GM23248 (cell line): ENCODE measurements around the gene DDX47. TPM values are rescaled to one million over a fixed set of nuclear protein-coding genes. Genes with fewer than 3 reads are reported as not detected.

Source experiments
- DNase-seq: peaks from one replicate; pipeline ENCODE4 v3.0.0-alpha.2; 2015
- H2AFZ ChIP-seq: fragments of 200-600 bp; sonication (generic); 2 replicates; pipeline ENCODE4 v1.6.1; 2016; ENCODE audit warnings: antibody characterized with exemption
- H3F3A ChIP-seq: fragments of 200-600 bp; sonication (generic); 2 replicates; pipeline ENCODE4 v1.6.1; 2016; ENCODE audit warnings: mild to moderate bottlenecking, antibody characterized with exemption, mixed run types; ENCODE audit not compliant: insufficient read depth
- H3K27ac ChIP-seq: fragments of 200-600 bp; sonication (generic); 2 replicates; pipeline ENCODE4 v1.5.1; 2016; ENCODE audit warnings: mild to moderate bottlenecking
- H3K27me3 ChIP-seq: fragments of 200-600 bp; sonication (generic); replicated peaks from 2 replicates; pipeline ENCODE4 v1.6.1; 2016; ENCODE audit warnings: mild to moderate bottlenecking; ENCODE audit not compliant: insufficient read depth
- H3K36me3 ChIP-seq: fragments of 200-600 bp; sonication (generic); 2 replicates; pipeline ENCODE4 v1.6.1; 2016; ENCODE audit warnings: low read depth, mild to moderate bottlenecking
- H3K4me1 ChIP-seq: fragments of 200-600 bp; sonication (generic); 2 replicates; pipeline ENCODE4 v1.6.1; 2016; ENCODE audit warnings: mild to moderate bottlenecking; ENCODE audit not compliant: insufficient read depth
- H3K4me2 ChIP-seq: fragments of 200-600 bp; sonication (generic); one replicate; pipeline ENCODE4 v1.6.1; 2016; ENCODE audit warnings: mild to moderate bottlenecking; ENCODE audit not compliant: unreplicated experiment
- H3K4me3 ChIP-seq: fragments of 200-600 bp; sonication (generic); 2 replicates; pipeline ENCODE4 v1.5.1; 2016; ENCODE audit warnings: mild to moderate bottlenecking
- H3K79me2 ChIP-seq: fragments of 200-600 bp; sonication (generic); 2 replicates; pipeline ENCODE4 v1.6.1; 2016; ENCODE audit warnings: mild to moderate bottlenecking; ENCODE audit not compliant: insufficient read depth
- H3K9ac ChIP-seq: fragments of 200-600 bp; sonication (generic); 2 replicates; pipeline ENCODE4 v1.6.1; 2016; ENCODE audit warnings: mild to moderate bottlenecking
- H3K9me2 ChIP-seq: fragments of 200-600 bp; sonication (generic); 2 replicates; pipeline ENCODE4 v1.6.1; 2016; ENCODE audit warnings: mixed run types, mild to moderate bottlenecking, moderate library complexity; ENCODE audit not compliant: insufficient read depth
- H3K9me3 ChIP-seq: fragments of 200-600 bp; sonication (generic); one replicate; pipeline ENCODE4 v1.6.1; 2017; ENCODE audit warnings: low read depth
- H4K20me1 ChIP-seq: fragments of 200-600 bp; sonication (generic); 2 replicates; pipeline ENCODE4 v1.6.0; 2016; ENCODE audit not compliant: insufficient read depth
- EZH2 ChIP-seq: fragments of 200-600 bp; sonication (generic); IDR thresholded peaks from 2 replicates; pipeline ENCODE4 v1.6.1; 2018; ENCODE audit warnings: antibody characterized with exemption, mild to moderate bottlenecking; ENCODE audit not compliant: insufficient read depth, poor library complexity, severe bottlenecking
- EZH2phosphoT487 ChIP-seq: fragments of 200-600 bp; sonication (generic); IDR thresholded peaks from 2 replicates; pipeline ENCODE4 v1.6.1; 2018; ENCODE audit warnings: antibody characterized with exemption, moderate library complexity, mild to moderate bottlenecking, low read depth; ENCODE audit not compliant: insufficient read depth
- WGBS, 2 experiments: methylation state at CpG; one replicate each; pipeline ENCODE4 v1.1.6; 2015 to 2017; ENCODE audit warnings: low lambda C conversion rate in 2 of 2, low coverage in 1 of 2; ENCODE audit errors: missing lambda C conversion rate in 2 of 2; 5-methylcytosine and 5-hydroxymethylcytosine counted together
- in situ Hi-C: fragments of 300-500 bp; cut with MboI; formaldehyde crosslinking; loops from 2 replicates; pipeline ENCODE4 v1.15.0; 2020
- polyA plus RNA-seq: library from polyadenylated mRNA; unstranded; fragments of >200 nt; fragmentation: Nextera tagmentation; extraction: Ambion mirVana; gene quantifications from 2 replicates; pipeline ENCODE4 v1.2.1, GENCODE V29; 2016
- total RNA-seq: library from RNA; depleted of rRNA; stranded (reverse); fragments of >200 nt; shearing (Covaris generic); gene quantifications from 2 replicates; pipeline ENCODE4 v1.2.3, GENCODE V29; 2014

DDX47 gene
- total and polyA plus RNA-seq, 2 experiments from 2014 or later = 119 to 132 TPM

DNA sequence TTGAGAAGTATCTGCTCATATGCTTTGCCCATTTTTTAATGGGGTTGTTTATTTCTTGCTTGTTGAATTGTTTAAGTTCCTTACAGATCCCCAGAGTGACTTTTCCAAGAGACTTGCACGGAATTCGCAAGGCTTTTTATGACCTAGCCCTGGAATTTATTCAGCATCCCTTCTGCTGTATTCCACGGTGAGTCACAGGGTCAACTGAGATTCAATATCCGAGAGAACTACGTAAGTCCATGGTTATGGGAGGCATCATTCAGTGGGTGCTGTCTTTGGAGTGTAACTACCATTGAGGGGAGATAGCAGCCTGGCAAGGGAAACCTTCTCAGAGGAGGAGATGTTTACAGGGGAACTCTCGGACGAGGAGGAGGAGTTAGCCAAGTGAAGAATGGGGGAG lies 57.3 kb downstream of the DDX47 start:
- H3K27ac ChIP-seq = peak overlapping the region; percentile 73
- no peaks in the 10 kb centered on the region for H3K9me2 ChIP-seq
- no peak overlapping the region for H3K9ac ChIP-seq
- no peaks in the 10 kb centered on the region for H3K9me3 ChIP-seq
- H2AFZ ChIP-seq = no peak overlapping the region
- H3K79me2 ChIP-seq = no peaks in the 10 kb centered on the region
- no peak for TF ChIP-seq EZH2phosphoT487
- TF ChIP-seq EZH2 = no peak
- WGBS, 2 experiments = 10 to 11% methylated on average over 7 of the region's 7 CpGs
- in situ Hi-C loops = no loop called here
- H3F3A ChIP-seq = peaks cover 42% of the 10 kb centered on the region
- no peak overlapping the region for H3K4me3 ChIP-seq
- peak; percentile 98 for DNase-seq
- H3K4me1 ChIP-seq = peaks cover 36% of the 10 kb centered on the region
- H3K4me2 ChIP-seq = peak overlapping the region; percentile 36
- 0 out of 2 replicates have a peak, but pooled peaks cover 3% of the 10 kb centered on the region for H3K36me3 ChIP-seq
- H3K27me3 ChIP-seq = no peaks in the 10 kb centered on the region
- H4K20me1 ChIP-seq = no peaks in the 10 kb centered on the region

- TF ChIP-seq EZH2 (no peak), EZH2phosphoT487 (no peak)
- no peak for DNase-seq
- H3K4me2 ChIP-seq = peak overlapping the region; percentile 41
- peak overlapping the region; percentile 73 for H3K27ac ChIP-seq
- H4K20me1 ChIP-seq = no peaks in the 10 kb centered on the region
- H3K9me2 ChIP-seq = no peaks in the 10 kb centered on the region
- peaks cover 36% of the 10 kb centered on the region for H3K4me1 ChIP-seq
- no peak overlapping the region for H3K9ac ChIP-seq
- 87 to 95% methylated on average over 6 of the region's 6 CpGs for WGBS, 2 experiments
- no peaks in the 10 kb centered on the region for H3K9me3 ChIP-seq
- H3F3A ChIP-seq = peaks cover 42% of the 10 kb centered on the region
- H3K4me3 ChIP-seq = no peak overlapping the region
- H2AFZ ChIP-seq = no peak overlapping the region
- 0 out of 2 replicates have a peak, but pooled peaks cover 3% of the 10 kb centered on the region for H3K36me3 ChIP-seq
- H3K27me3 ChIP-seq = no peaks in the 10 kb centered on the region
- no peaks in the 10 kb centered on the region for H3K79me2 ChIP-seq
- in situ Hi-C loops = no loop called here
Observed at GRCh38 chr12:12871587-12872138, 58.5 kb downstream of the DDX47 start.

DNA sequence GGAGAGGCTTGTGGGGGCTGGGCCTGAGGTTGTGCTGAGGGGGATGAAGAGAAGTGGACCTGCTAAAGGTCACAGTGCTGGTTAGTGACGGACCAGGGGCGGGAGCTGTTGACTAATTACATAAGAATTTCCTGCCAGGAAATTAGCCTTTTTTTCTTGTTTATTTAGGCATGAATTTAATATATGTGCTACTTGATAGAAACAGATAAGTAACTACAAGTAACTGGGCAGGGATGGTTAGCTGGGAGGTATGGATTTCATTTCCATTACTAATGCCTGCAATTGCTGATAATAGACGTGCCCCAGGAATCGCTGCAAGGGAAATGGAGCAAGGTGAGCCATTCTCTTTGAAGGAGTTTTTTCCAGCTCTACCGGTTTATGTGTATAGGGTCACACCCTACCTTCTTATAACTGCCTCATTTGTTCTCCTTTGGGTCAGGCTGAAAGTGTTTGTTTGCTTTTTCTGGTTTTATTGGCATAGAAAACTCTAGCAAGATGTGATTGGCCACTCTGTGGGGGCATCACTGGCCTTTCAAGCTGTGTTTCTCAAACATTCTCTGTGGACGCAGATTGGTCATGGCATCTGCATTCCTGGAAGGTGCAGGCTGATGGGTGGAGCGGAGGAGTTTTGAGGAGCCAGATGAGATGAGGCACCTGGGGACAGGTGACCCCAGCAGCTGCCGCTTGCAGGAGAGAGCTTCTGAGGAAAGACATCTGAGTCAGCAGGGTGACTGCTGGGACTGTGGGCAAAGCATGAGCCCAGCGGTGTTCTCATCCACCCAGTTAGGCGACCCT lies 59.2 kb downstream of the DDX47 start:
- Histone ChIP-seq H2AFZ (no peak overlapping the region), H3K79me2 (no peaks in the 10 kb centered on the region), H3K9me3 (no peaks in the 10 kb centered on the region), H3F3A (peaks cover 45% of the 10 kb centered on the region), H3K27ac (peak overlapping the region; percentile 73), H4K20me1 (no peaks in the 10 kb centered on the region), H3K9ac (no peak overlapping the region), H3K4me3 (peak overlapping the region; percentile 27; the same call in 1 of the 2 replicates), H3K4me2 (peak overlapping the region; percentile 41), H3K4me1 (peaks cover 36% of the 10 kb centered on the region), H3K27me3 (no peaks in the 10 kb centered on the region), H3K9me2 (no peaks in the 10 kb centered on the region), H3K36me3 (0 out of 2 replicates have a peak, but pooled peaks cover 3% of the 10 kb centered on the region)
- WGBS, 2 experiments = 52% methylated on average over 10 of the region's 10 CpGs
- DNase-seq = peak; percentile 72
- TF ChIP-seq EZH2 (no peak), EZH2phosphoT487 (no peak)
- in situ Hi-C loops = no loop called here

- Histone ChIP-seq H3K9me2 (no peaks in the 10 kb centered on the region), H4K20me1 (no peaks in the 10 kb centered on the region), H3K27ac (peak overlapping the region; percentile 73), H3F3A (peaks cover 50% of the 10 kb centered on the region), H3K9ac (no peak overlapping the region), H3K36me3 (0 out of 2 replicates have a peak, but pooled peaks cover 3% of the 10 kb centered on the region), H3K4me3 (no peak overlapping the region; the same call in 1 of the 2 replicates), H3K4me1 (peaks cover 41% of the 10 kb centered on the region), H3K4me2 (peak overlapping the region; percentile 41), H3K79me2 (no peaks in the 10 kb centered on the region), H2AFZ (no peak overlapping the region), H3K27me3 (no peaks in the 10 kb centered on the region), H3K9me3 (no peaks in the 10 kb centered on the region)
- TF ChIP-seq EZH2 (no peak), EZH2phosphoT487 (no peak)
- 45 to 48% methylated on average over 2 of the region's 2 CpGs for WGBS, 2 experiments
- in situ Hi-C loops = no loop called here
- peak; percentile 69 for DNase-seq
Observed at GRCh38 chr12:12872934-12873275, 59.8 kb downstream of the DDX47 start.
